Measurements from ENCODE around the gene SNX14. TPM values are rescaled to one million over a fixed set of nuclear protein-coding genes. Genes with fewer than 3 reads are reported as not detected.

Gene SNX14
- polyA plus RNA-seq, 1 of the 3 experiments (the other 2 are of a cell fraction) = 40.4 TPM

DNA sequence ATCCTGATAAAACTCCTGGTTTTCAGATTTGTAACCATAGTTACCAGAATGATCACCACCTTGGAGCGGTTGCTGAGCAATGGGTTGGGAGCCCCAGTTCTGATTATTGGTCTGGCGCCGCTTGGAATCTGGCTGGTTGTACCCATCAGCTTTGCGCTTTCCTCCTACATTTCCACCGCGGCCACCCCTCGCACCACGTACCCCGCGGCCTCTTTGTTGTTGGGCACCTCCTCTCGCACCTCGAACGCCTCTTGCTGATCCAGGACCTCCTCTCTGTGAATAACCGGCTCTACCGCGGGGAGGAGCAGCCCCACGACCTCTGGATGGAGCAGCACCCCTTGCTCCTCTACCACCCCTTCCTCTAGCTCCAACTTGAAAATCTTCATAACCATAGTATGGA is 21.1 kb upstream of the SNX14 start (continued):
- TF ChIP-seq, protein P1, sequence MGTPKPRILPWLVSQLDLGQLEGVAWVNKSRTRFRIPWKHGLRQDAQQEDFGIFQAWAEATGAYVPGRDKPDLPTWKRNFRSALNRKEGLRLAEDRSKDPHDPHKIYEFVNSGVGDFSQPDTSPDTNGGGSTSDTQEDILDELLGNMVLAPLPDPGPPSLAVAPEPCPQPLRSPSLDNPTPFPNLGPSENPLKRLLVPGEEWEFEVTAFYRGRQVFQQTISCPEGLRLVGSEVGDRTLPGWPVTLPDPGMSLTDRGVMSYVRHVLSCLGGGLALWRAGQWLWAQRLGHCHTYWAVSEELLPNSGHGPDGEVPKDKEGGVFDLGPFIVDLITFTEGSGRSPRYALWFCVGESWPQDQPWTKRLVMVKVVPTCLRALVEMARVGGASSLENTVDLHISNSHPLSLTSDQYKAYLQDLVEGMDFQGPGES (IDR thresholded peaks at IDR 0.05; ENCODE audit: low read depth, low read length) = no peak
- no peak for TF ChIP-seq EZH2phosphoT487 (IDR thresholded peaks at IDR 0.05; ENCODE audit: borderline replicate concordance, low read depth)

DNA sequence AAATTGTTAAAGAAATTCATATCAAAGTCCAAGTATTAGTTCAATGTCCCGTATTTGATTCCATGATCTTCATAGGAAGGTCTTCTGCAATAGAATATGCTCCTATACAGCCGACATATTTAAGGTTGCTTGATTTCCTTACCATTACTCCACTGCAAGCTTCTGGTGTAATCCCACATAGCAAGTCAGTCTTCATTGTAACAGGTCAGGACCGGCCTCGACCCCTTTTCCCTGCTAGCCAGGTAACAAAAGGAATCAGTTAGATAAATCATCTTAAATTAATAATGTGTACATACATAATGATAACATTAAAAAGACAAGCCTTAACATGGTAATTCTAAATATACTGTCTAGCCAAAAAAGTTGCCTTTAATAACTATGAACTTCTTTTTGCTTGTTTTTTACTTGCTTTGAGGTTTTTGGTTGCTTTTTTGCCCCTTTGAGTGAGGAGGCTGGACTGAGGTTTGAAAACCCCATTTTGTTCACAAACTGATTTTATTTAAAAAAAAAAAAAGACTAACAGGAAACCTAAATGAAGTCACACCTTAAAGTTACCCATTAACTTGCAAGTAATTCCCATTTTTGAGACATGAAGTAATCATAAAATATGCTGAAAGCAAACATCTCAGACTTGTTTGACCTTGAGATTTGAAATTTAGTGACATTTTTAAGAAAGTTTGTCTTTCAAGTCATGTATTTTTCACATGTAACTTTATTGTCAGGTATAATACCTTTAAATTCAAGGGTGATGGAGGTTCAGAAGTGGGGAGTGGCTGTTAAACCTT is 19.2 kb upstream of the SNX14 start:
- TF ChIP-seq NRF1 (IDR thresholded peaks at IDR 0.05; ENCODE audit: low read depth, low read length) = no peak
- peaks cover 99 to 100% of the 10 kb centered on the region in 2 experiments for H3K36me3 ChIP-seq (replicated peaks in 1 of 2; ENCODE audit: control insufficient read depth in 1 of 2, insufficient read depth in 2 of 2, low read length in 1 of 2)

DNA sequence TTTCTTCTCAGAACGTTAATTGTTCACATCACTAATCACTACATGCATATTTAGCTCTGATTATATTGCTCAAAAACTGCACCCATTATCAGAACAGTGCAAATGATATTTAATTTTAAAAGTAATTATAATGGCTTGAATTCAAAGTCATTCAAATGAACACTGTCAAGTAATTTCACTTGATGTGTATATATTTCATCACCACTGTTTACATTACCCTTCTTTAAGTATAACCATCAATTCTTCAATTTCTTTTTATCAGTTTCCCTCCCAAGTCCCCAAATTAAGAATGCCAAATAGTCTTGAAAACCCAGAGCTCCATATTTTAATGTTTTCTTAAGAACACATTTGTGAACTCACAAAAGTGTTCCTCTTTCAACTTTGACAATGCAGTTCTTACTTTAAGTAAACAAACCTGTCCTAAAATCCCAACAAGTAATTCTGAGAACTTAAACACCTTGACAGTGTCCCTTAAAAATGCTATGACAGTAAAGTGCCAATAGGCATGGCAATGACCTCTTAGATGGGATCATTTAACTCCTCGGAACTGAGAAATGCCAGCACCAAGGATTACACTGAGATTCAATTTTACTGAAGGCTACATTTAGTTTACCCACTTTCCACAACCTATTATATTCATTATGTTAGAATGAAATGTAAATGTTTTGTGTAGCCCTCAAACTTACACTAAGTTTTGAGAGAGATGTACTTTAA is 16.7 kb upstream of the SNX14 start:
- Histone ChIP-seq H3K9me3 (no peaks in the 10 kb centered on the region), H3K36me3 (replicated peaks in 1 of 2; ENCODE audit: control insufficient read depth in 1 of 2, insufficient read depth in 2 of 2, low read length in 1 of 2) (peaks cover 95 to 100% of the 10 kb centered on the region in 2 experiments), H3F3A (replicated peaks; ENCODE audit: insufficient read depth) (peaks cover 49% of the 10 kb centered on the region), H3K4me3 (ENCODE audit: low read depth in 2 of 2, low read length in 1 of 2) (no peak overlapping the region), H3K9ac (no peak overlapping the region), H3K79me2 (ENCODE audit: insufficient read depth) (peaks cover 88% of the 10 kb centered on the region), H3K27me3 (ENCODE audit: insufficient read depth) (no peaks in the 10 kb centered on the region), H3K4me1 (ENCODE audit: control insufficient read depth in 1 of 2, insufficient read depth in 2 of 2, low read depth in 1 of 2, low read length in 1 of 2) (no peaks in the 10 kb centered on the region; a peak in 1 of 4 replicates), H2AFZ (ENCODE audit: low read depth) (no peak overlapping the region), H3K27ac (ENCODE audit: low read depth in 2 of 2, low read length in 1 of 2) (no peak overlapping the region), H3K9me2 (no peaks in the 10 kb centered on the region), H3K4me2 (no peak overlapping the region), H4K20me1 (ENCODE audit: insufficient read depth) (no peaks in the 10 kb centered on the region)
- TF ChIP-seq JUND (IDR thresholded peaks at IDR 0.05) (no peak), POLR2AphosphoS5 (IDR thresholded peaks at IDR 0.05; ENCODE audit: low read depth, low read length) (no peak), TEAD4 (IDR thresholded peaks at IDR 0.05; ENCODE audit: borderline replicate concordance, insufficient read depth) (no peak), RFX5 (IDR thresholded peaks at IDR 0.05; ENCODE audit: low read length) (no peak), SMC3 (IDR thresholded peaks at IDR 0.05; ENCODE audit: low read depth, low read length) (no peak), FOXM1 (IDR thresholded peaks at IDR 0.05; ENCODE audit: low read depth) (no peak), RCOR1 (IDR thresholded peaks at IDR 0.05; ENCODE audit: low read length) (no peak), MXI1 (IDR thresholded peaks at IDR 0.05; ENCODE audit: low read depth, low read length) (no peak), GATA2 (CRISPR knock-in tag; IDR thresholded peaks at IDR 0.05) (no peak), NFIC (IDR thresholded peaks at IDR 0.05; ENCODE audit: borderline replicate concordance) (no peak), EP300 (IDR thresholded peaks at IDR 0.05; ENCODE audit: borderline replicate concordance in 1 of 2, low read depth in 1 of 2, low read length in 1 of 2) (no peak), SIN3A (IDR thresholded peaks at IDR 0.05; ENCODE audit: borderline replicate concordance, low read depth, low read length) (no peak)
- TF ChIP-seq, protein P2, sequence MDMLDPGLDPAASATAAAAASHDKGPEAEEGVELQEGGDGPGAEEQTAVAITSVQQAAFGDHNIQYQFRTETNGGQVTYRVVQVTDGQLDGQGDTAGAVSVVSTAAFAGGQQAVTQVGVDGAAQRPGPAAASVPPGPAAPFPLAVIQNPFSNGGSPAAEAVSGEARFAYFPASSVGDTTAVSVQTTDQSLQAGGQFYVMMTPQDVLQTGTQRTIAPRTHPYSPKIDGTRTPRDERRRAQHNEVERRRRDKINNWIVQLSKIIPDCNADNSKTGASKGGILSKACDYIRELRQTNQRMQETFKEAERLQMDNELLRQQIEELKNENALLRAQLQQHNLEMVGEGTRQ (IDR thresholded peaks at IDR 0.05; ENCODE audit: borderline replicate concordance, low read depth, low read length) = no peak
- TF ChIP-seq, protein P3, sequence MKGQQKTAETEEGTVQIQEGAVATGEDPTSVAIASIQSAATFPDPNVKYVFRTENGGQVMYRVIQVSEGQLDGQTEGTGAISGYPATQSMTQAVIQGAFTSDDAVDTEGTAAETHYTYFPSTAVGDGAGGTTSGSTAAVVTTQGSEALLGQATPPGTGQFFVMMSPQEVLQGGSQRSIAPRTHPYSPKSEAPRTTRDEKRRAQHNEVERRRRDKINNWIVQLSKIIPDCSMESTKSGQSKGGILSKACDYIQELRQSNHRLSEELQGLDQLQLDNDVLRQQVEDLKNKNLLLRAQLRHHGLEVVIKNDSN (IDR thresholded peaks at IDR 0.05; ENCODE audit: borderline replicate concordance, low read depth) = no peak
- ChIA-PET CTCF (interaction anchor here (0.6 to 1.6 kb wide), 6 partner anchors 8 to 255 kb away, joined by 3 to 4 read pairs (median 3); no protein-coding TSS in a partner anchor), POLR2A (no interaction called here)
- 86% methylated on average over 2 of the region's 2 CpGs for WGBS (ENCODE audit: low lambda C conversion rate)
- DNase-seq = no peak

More for the DNA sequence above, 19.2 kb upstream of the SNX14 start:
- Histone ChIP-seq H3K9ac (no peak overlapping the region), H3K27me3 (ENCODE audit: insufficient read depth) (no peaks in the 10 kb centered on the region), H3K4me3 (ENCODE audit: low read depth in 2 of 2, low read length in 1 of 2) (no peak overlapping the region), H3K79me2 (ENCODE audit: insufficient read depth) (peaks cover 97% of the 10 kb centered on the region), H3K4me2 (no peak overlapping the region), H3K27ac (ENCODE audit: low read depth in 2 of 2, low read length in 1 of 2) (no peak overlapping the region), H3F3A (replicated peaks; ENCODE audit: insufficient read depth) (peaks cover 32% of the 10 kb centered on the region), H3K4me1 (ENCODE audit: control insufficient read depth in 1 of 2, insufficient read depth in 2 of 2, low read depth in 1 of 2, low read length in 1 of 2) (no peaks in the 10 kb centered on the region; a peak in 1 of 4 replicates), H3K9me2 (no peaks in the 10 kb centered on the region), H2AFZ (ENCODE audit: low read depth) (no peak overlapping the region), H4K20me1 (ENCODE audit: insufficient read depth) (peaks cover 12% of the 10 kb centered on the region), H3K9me3 (no peaks in the 10 kb centered on the region)
- CTCF ChIA-PET = no interaction called here
- DNase-seq = no peak
- WGBS (ENCODE audit: low lambda C conversion rate) = 97% methylated on average over 4 of the region's 4 CpGs
- POLR2A ChIA-PET = no interaction called here

All from SK-N-SH (cell line).